RWPE1 (cell line): Measurements from ENCODE around the gene SERGEF.

Experiments used
- CTCF ChIA-PET: fragments of 350-600 bp; sonication (Branson Sonifier 250); formaldehyde crosslinking; extraction: SDS; loops from one replicate; lab custom pipeline; 2021; lab: Yijun Ruan, JAX
- POLR2A ChIA-PET: fragments of 400-600 bp; formaldehyde crosslinking; extraction: SDS; loops from one replicate; lab custom pipeline; 2020; ENCODE audit warnings: antibody characterized with exemption; ENCODE audit not compliant: low non-redundant PET; lab: Yijun Ruan, JAX
- DNase-seq: peaks from one replicate; pipeline ENCODE4 v3.0.0; 2012; ENCODE audit warnings: low spot score
- H3K27ac ChIP-seq: fragments of 450-650 bp; 2 replicates; pipeline ENCODE4 v1.5.1; 2017
- CTCF ChIP-seq: fragments of 450-650 bp; conservative IDR thresholded peaks from 2 replicates; pipeline ENCODE4 v1.5.1; 2017; ENCODE audit warnings: low read depth, mild to moderate bottlenecking

SERGEF gene

GRCh38 chr11:17765356-17766072 lies 247.3 kb downstream of the SERGEF start:
- no peak for DNase-seq
- ChIA-PET POLR2A (no interaction called here), CTCF (interaction anchor here (0.6 kb wide), 1 partner anchor 139 kb away, joined by 3 read pairs; no protein-coding TSS in a partner anchor)
- no peak for TF ChIP-seq CTCF
- no peak overlapping the region for H3K27ac ChIP-seq

GRCh38 chr11:17764446-17765218 lies 248.2 kb downstream of the SERGEF start:
- ChIA-PET POLR2A (no interaction called here), CTCF (interaction anchor here (0.6 kb wide), 1 partner anchor 28 kb away, joined by 3 read pairs; no protein-coding TSS in a partner anchor)
- DNase-seq, result no peak

GRCh38 chr11:17763703-17764102 lies 249.1 kb downstream of the SERGEF start:
- CTCF ChIA-PET, result no interaction called here
- TF ChIP-seq CTCF, result no peak
- DNase-seq, result no peak
- POLR2A ChIA-PET, result no interaction called here
- H3K27ac ChIP-seq, result no peak overlapping the region

More at GRCh38 chr11:17764446-17765218, 248.2 kb downstream of the SERGEF start:
- no peak for TF ChIP-seq CTCF
- no peak overlapping the region for H3K27ac ChIP-seq

GRCh38 chr11:17763244-17763643 lies 249.6 kb downstream of the SERGEF start:
- CTCF ChIA-PET, result no interaction called here
- POLR2A ChIA-PET, result no interaction called here
- no peak for DNase-seq
- H3K27ac ChIP-seq, result no peak overlapping the region
- TF ChIP-seq CTCF, result no peak

GRCh38 chr11:17762309-17762974 lies 250.4 kb downstream of the SERGEF start:
- DNase-seq, result no peak
- CTCF ChIA-PET, result interaction anchor here (0.6 to 1.4 kb wide), 2 partner anchors 21 to 210 kb away, joined by 3 read pairs; no protein-coding TSS in a partner anchor
- POLR2A ChIA-PET, result no interaction called here
- TF ChIP-seq CTCF, result no peak
- no peak overlapping the region for H3K27ac ChIP-seq
